ENCODE results near the gene ADGRD2. TPM values are rescaled to one million over a fixed set of nuclear protein-coding genes. Genes with fewer than 3 reads are reported as not detected.

Gene ADGRD2
- total RNA-seq, 1 experiment from 2014 or later, result 1.5 TPM

DNA sequence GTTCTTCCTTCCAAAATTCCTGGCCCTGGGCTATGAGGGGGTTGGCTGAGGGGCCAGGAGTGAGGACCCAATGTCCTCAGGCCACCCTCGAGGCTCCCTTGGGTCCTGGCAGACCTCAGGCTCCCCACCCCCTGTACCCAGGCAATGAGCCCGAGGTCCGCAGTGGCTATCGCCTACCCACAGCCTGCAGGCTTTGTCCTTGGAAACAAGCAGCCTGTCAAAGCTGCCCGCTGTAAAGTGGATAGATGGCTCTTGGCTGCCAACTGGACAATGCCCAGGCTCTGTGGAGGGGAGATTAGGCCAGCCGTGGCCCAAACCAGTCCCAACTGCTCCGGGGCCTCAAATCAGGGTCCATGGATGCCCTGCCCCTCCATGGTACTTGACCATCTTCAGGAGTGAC is 2.2 kb upstream of the ADGRD2 start:
- no CpG with 5 or more reads among the region's 7 CpGs for WGBS (ENCODE audit: extremely low coverage, insufficient read length, low lambda C conversion rate)
- Histone ChIP-seq H4K5ac (ENCODE audit: insufficient read length, low read depth, low read length) (no peak overlapping the region), H3T11ph (ENCODE audit: low read length) (no peak overlapping the region), H3K18ac (ENCODE audit: insufficient read length, low read depth, low read length) (no peak overlapping the region), H3K4ac (ENCODE audit: low read depth, low read length) (no peak overlapping the region), H2BK5ac (ENCODE audit: insufficient read length, low read length) (no peak overlapping the region), H2AFZ (ENCODE audit: low read length) (no peak overlapping the region), H4K8ac (replicated peaks; ENCODE audit: insufficient read length, low read depth, low read length) (no peak overlapping the region), H3K79me1 (ENCODE audit: insufficient read depth, low read depth, low read length, poor library complexity, severe bottlenecking) (no peaks in the 10 kb centered on the region), H2AK5ac (ENCODE audit: insufficient read length, low read length) (no peak overlapping the region), H3K4me1 (ENCODE audit: insufficient read depth, low read length) (no peaks in the 10 kb centered on the region; the same call in 1 of the 2 replicates), H3K9me3 (ENCODE audit: control insufficient read depth, low read depth, low read length) (no peaks in the 10 kb centered on the region), H3K4me2 (ENCODE audit: insufficient read depth, insufficient read length, low read length) (no peak overlapping the region), H2BK120ac (ENCODE audit: low read depth, low read length, poor library complexity, severe bottlenecking) (no peak overlapping the region), H3K23ac (ENCODE audit: insufficient read length, low read depth, low read length) (no peak overlapping the region), H4K20me1 (ENCODE audit: control insufficient read depth, insufficient read depth, insufficient read length) (no peaks in the 10 kb centered on the region), H3K79me2 (ENCODE audit: insufficient read depth, low read length) (no peaks in the 10 kb centered on the region), H3K9ac (ENCODE audit: extremely low read depth, insufficient read length, low read length) (no peak overlapping the region), H3K27ac (ENCODE audit: insufficient read length, low read depth, low read length) (no peak overlapping the region), H2BK20ac (ENCODE audit: low read depth, low read length, poor library complexity, severe bottlenecking) (no peak overlapping the region), H3K23me2 (ENCODE audit: insufficient read length, low read depth, low read length, poor library complexity, severe bottlenecking) (peaks cover 5% of the 10 kb centered on the region), H2BK15ac (ENCODE audit: low read depth, low read length) (no peak overlapping the region), H3K27me3 (ENCODE audit: insufficient read depth, low read length) (peaks cover 12% of the 10 kb centered on the region), H2BK12ac (ENCODE audit: insufficient read length, low read depth, low read length) (no peak overlapping the region), H3K56ac (ENCODE audit: insufficient read length, low read depth, low read length) (no peak overlapping the region), H4K91ac (ENCODE audit: insufficient read length, low read depth, low read length) (no peak overlapping the region), H3K14ac (ENCODE audit: insufficient read depth, low read length) (no peak overlapping the region)
- H3K4me3 Mint-ChIP-seq, result no peak overlapping the region
- no peaks in the 10 kb centered on the region; a peak in 1 of 5 replicates for H3K9me3 Mint-ChIP-seq
- no peak overlapping the region for H3K27ac Mint-ChIP-seq
- peaks cover 13 to 22% of the 10 kb centered on the region in 2 experiments for H3K4me1 Mint-ChIP-seq
- H3K27me3 Mint-ChIP-seq (ENCODE audit: low read depth), result peaks cover 33% of the 10 kb centered on the region
- DNase-seq, result no peak
- TF ChIP-seq CTCF (conservative IDR thresholded peaks at IDR 0.05), result no peak
- H3K36me3 Mint-ChIP-seq (ENCODE audit: insufficient read depth in 1 of 3, low read depth in 3 of 3), result no peaks in the 10 kb centered on the region

All from H9 (cell line).